Tibial nerve (tissue), 4 donors: Measurements from ENCODE around the gene PLCB1.

Experiments
- CTCF ChIP-seq, 5 experiments: fragments of 200-600 bp in 3 of 5; fragments of 450-650 bp in 2 of 5; sonication (generic) in 3 of 5; IDR thresholded peaks; one replicate each; pipeline ENCODE4 v1.5.1; 2016 to 2019; ENCODE audit warnings: antibody characterized with exemption in 5 of 5, mild to moderate bottlenecking in 3 of 5, moderate library complexity in 2 of 5
- EP300 ChIP-seq, 2 donors: sonication (generic); formaldehyde crosslinking; IDR thresholded peaks; one replicate each; pipeline ENCODE4 v1.6.1; 2017; ENCODE audit warnings: antibody characterized with exemption in 2 of 2, mild to moderate bottlenecking in 1 of 2
- POLR2A ChIP-seq, 2 donors: fragments of 450-650 bp; IDR thresholded peaks; one replicate each; pipeline ENCODE4 v1.6.1; 2017; ENCODE audit warnings: antibody characterized with exemption in 2 of 2, mild to moderate bottlenecking in 2 of 2, moderate library complexity in 2 of 2

GRCh38 chr20:8367689-8368088 lies 235.6 kb downstream of the PLCB1 start:
- no peak for TF ChIP-seq CTCF (IDR thresholded peaks at IDR 0.05)
- TF ChIP-seq POLR2A (IDR thresholded peaks at IDR 0.05) = no peak
- TF ChIP-seq EP300 (IDR thresholded peaks at IDR 0.05) = no peak
